Astrocyte (in vitro differentiated cells and primary cell): ENCODE measurements around the gene OR56B1.

Source experiments
- EZH2 ChIP-seq: IDR thresholded peaks from 2 replicates; pipeline ENCODE4 v1.6.1; 2012; ENCODE audit warnings: mild to moderate bottlenecking, low read length, inconsistent platforms; ENCODE audit not compliant: insufficient read depth
- TF ChIP-seq, protein P1 (sequence below): IDR thresholded peaks from 2 replicates; pipeline ENCODE4 v1.5.1; 2011; ENCODE audit warnings: low read depth, mild to moderate bottlenecking, inconsistent platforms, low read length, moderate library complexity; ENCODE audit not compliant: insufficient read depth

DNA sequence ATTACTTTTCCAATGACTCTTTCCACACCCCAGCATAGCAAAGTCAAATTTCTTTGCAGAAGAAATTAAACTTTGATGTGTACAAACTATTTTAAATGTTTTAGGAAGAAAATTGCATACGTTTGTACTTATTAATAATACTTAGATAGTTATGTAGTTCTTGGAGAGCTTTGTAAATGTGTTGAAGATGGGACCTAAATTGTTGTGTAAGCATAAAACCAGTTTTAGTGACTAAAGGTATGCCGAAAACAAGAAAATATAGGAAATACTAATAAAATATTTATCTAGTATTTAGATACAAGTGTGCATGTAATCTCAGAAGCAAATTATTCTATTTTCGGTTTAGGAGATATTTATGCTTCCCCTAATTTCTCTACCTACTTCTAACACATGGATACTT is 13.6 kb downstream of the OR56B1 start:
- TF ChIP-seq, protein P1, sequence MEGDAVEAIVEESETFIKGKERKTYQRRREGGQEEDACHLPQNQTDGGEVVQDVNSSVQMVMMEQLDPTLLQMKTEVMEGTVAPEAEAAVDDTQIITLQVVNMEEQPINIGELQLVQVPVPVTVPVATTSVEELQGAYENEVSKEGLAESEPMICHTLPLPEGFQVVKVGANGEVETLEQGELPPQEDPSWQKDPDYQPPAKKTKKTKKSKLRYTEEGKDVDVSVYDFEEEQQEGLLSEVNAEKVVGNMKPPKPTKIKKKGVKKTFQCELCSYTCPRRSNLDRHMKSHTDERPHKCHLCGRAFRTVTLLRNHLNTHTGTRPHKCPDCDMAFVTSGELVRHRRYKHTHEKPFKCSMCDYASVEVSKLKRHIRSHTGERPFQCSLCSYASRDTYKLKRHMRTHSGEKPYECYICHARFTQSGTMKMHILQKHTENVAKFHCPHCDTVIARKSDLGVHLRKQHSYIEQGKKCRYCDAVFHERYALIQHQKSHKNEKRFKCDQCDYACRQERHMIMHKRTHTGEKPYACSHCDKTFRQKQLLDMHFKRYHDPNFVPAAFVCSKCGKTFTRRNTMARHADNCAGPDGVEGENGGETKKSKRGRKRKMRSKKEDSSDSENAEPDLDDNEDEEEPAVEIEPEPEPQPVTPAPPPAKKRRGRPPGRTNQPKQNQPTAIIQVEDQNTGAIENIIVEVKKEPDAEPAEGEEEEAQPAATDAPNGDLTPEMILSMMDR, result no peak
- TF ChIP-seq EZH2, result no peak
